GM21360 (cell line): Measurements from ENCODE around the gene CDC123.
"Not testable (repeated sequence)": the region's sequence is repeated elsewhere in the genome, so short reads cannot be mapped to it uniquely, and the experiment has no call there.

Experiments used
- ATAC-seq: cut with Tn5 transposase; IDR thresholded peaks from one replicate; pipeline ENCODE4 v1.9.1; 2021; ENCODE audit warnings: mild to moderate bottlenecking, moderate library complexity; ENCODE audit not compliant: unreplicated experiment

Gene CDC123

GRCh38 chr10:12189426-12189825 lies 6.6 kb upstream of the CDC123 start:
- ATAC-seq: no peak

DNA sequence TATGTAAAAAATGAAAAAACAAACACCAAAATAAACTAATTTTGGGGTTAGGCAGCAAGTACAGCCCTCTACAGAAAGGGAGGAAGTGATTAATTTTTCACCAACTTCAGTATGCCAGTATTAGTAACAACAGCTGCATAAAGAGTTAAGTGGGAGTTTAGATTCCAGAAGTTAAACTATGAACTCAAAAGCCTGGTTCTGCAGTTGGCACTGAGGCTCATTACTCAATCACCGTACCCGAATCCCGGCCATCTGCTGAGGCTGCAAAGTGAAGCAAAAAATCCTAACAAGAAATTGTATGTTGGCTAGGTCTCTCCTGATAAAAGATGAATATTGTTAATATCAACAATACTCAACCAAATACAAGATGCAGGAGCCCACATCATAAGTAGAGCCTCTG lies 4.3 kb upstream of the CDC123 start:
- no peak for ATAC-seq

- ATAC-seq: no peak
Observed at GRCh38 chr10:12193193-12193592, 2.8 kb upstream of the CDC123 start.

DNA sequence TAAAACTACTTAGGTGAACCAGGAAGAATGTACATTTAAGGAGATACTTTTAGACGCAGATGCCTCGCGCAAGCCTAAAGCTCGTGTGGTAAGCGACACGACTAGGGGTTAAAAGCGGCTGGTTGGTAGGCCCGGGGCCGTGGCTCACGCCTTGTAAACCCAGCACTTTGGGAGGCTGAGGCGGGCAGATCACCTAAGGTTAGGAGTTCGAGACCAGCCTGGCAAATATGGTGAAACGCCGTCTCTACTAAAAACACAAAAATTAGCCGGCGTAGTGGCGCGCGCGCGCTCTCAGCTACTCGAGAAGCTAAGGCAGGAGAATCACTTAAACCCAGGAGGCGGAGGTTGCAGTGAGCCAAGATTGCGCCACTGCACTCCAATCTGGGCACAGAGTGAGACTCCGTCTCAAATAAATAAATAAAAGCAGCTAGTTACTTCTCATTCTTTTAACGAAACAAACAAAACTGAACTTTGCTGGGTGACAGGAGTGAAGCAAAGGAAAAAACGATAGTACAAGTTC lies 1.2 kb upstream of the CDC123 start:
- no peak for ATAC-seq

GRCh38 chr10:12195281-12195602 lies 746 bp upstream of the CDC123 start:
- peak; percentile 8 for ATAC-seq

DNA sequence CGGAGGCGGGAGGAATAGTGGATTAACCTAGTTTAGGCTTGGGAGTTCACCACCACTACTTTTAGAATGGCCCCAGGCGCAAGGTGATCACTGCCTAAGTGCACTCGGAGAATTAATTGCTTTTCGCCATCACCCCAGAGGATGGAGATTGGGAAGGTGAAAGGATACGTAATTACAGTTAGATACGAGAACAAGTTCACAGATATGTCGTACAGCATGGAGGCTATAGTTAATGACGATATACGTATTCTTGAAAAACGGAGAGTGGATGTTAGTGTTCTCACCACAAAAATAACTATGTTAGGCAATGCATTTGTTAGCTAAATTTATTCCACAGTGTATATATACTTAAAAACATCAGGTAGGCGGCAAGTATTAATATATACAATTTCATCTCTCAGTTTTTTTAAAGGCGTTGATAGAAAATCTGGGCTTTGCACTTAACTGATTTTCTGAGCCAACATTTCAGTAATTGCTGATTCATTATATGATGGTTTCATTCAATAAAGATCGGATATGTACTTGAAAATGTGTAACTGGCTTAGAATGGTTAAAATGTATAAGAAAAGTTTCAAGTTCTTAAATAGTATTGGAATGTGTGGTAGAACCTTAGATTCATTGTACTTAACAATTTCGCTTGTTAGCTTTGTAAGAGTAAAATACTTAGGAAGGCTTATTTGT lies 683 bp downstream of the CDC123 start:
- no peak for ATAC-seq

GRCh38 chr10:12198156-12198555 lies 2.2 kb downstream of the CDC123 start:
- no peak for ATAC-seq

DNA sequence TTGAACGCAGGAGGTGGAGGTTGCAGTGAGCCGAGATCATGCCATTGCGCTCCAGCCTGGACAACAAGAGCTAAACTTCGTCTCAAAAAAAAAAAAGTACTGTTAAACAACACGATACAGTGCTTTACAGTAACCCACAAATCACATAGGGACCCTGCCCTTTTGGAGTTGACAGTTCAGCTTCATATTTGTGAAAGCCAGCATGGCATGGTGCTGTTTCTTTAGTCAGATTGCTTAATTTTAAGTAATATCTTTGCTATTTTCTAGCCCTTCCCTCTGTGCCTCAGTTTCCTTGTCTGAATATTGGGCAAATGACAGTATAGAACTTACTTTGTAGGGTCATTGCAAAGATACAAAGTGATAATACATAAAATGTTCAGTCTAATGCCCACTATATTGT lies 4.9 kb downstream of the CDC123 start:
- no peak for ATAC-seq

- no peak for ATAC-seq
Observed at GRCh38 chr10:12201543-12201942, 5.6 kb downstream of the CDC123 start.

DNA sequence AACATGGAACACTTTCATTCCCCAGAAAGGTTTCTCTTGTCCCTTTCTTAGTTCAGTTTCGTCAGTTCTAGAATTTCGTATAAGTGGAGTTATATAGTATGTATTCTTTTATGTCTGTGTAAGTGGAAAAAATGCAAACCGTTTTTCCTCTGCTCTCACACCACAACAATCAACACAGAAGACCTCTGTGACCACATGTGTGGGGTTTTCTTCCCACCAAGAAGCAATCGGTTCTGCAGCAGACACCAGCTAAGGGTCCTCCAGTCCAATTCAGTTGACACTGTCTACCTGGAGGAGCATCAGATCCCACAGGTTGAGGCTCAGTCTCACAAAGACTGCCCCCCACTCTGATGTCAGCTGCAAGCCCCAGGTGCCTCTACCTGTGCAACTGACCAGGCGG lies 6.2 kb downstream of the CDC123 start:
- ATAC-seq: no peak

DNA sequence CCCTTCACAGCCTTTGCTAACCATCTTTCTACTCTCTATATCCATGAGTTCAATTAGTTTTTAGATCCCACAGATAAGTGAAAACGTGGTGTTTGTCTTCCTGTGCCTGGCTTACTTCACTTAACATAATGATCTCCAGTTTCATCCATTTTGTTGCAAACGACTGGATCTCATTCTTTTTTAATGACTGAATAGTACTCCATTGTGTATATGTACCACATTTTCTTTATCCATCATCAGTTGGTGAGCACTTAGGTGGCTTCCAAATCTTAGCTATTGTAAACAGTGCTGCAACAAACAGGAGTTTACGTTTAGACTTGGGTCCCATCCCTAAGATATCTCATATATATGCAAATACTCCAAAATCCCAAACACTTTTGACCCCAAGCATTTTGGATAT lies 9.1 kb downstream of the CDC123 start:
- ATAC-seq: no peak

- ATAC-seq: no peak
Observed at GRCh38 chr10:12207114-12207513, 11.1 kb downstream of the CDC123 start.

DNA sequence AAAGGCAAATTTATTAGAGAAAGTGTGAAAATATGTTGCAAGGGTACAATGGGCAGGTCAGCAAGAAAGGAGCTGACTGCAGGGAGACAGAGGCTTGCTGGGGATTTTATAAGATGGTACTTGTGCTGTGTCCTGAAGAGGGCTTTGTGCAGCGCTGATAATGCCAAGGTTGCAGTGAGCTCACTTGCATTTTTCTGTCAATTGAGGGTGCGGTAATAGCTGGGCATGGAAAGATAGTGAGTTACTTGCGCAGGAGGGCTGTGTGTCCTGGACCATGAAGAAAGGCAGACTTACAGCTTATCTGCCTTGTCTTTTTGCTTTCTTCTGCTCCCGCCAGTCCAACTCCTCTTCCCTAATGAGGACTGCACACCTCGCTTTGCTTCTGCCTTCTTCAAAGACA lies 12.5 kb downstream of the CDC123 start:
- no peak for ATAC-seq

- ATAC-seq: no peak
Observed at GRCh38 chr10:12212454-12212853, 16.5 kb downstream of the CDC123 start.

DNA sequence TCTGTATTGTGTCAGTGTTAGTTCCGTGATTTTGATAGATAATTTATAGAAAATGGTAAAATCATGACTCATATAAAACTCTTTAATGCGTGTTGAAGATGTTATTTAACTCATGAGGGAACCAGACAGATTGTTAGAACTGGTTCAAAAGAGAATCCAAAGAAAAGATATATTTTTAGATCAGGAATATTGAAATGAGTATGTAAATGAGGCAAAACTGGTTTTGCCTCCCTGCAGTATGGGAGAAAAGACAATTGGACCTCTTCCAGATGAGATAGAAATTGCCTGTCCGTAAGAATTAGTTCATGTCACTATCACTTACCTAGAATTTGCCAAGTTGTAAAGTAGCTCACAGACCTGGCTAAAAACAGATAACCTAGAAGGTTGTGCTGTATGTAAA lies 17.6 kb downstream of the CDC123 start:
- ATAC-seq: no peak

- no peak for ATAC-seq
Observed at GRCh38 chr10:12214093-12214492, 18.1 kb downstream of the CDC123 start.

DNA sequence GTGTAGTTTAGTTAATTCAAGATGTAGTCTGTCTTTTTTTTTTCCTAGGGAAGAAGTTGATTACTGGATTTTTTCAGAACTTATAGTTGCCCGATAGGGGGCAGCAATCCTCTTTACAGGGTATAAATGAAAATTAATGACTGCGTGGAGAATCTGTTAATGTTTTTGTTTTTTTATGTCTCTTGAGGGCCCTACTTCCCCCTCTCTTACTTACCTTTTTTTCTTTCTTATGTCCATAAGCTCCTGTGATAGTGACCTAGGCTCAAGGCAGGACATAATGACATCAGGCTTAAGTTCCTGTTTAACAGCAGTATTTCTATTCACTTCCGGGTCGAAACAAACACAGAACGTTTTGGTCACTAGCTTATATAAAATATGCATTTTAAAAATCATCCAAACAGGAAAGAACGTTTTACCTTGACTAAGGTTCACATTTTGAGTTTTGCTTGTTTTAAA lies 18.8 kb downstream of the CDC123 start:
- ATAC-seq: no peak

- no peak for ATAC-seq
Observed at GRCh38 chr10:12218991-12219390, 23.0 kb downstream of the CDC123 start.

DNA sequence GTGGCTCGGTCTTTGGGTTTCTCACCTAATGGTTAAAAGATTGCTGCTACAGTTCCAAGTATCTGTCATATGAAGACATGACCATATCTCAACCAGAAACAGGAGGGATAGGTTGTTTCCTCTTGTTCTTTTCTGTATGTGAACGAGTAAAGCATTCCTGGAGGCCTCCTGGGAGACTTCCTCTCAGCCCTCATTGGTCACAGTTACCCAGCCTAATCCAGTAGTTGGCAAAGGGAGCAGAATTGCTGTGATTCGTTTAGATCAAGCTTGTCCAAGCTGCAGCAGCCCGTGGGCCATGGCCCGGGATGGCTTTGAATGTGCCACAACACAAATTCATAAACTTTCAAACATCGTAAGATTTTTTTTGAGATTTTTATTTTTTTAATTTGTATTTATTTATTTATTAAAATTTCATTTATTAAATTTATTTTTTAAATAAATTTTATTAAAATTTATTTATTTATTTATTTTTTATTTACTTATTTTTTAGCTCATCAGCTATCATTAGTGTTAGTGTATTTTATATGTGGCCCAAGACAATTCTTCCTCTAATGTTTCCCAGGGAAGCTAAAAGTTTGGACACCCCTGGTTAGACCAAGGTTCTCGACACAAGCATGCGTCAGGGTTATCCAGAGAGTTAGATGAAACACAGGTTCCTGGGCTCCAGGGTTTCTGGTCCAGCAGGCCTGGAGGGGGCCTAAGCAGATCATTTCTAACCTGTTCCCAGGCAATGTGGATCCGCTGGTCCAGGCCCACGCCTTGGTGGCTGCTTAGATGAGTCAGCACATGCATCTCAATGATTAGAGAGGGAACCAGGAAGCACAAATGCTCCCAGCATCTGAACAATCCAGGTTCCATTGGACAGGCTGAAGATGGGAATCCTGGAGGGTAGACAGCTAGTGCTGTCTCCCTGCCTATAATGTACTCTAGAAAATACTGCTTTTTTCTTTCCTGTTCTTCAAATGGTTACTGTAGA lies 25.6 kb downstream of the CDC123 start:
- ATAC-seq: no peak

- ATAC-seq: no peak
Observed at GRCh38 chr10:12225444-12225843, 29.5 kb downstream of the CDC123 start.

- ATAC-seq: not testable (repeated sequence)
Observed at GRCh38 chr10:12226438-12226837, 30.4 kb downstream of the CDC123 start.

DNA sequence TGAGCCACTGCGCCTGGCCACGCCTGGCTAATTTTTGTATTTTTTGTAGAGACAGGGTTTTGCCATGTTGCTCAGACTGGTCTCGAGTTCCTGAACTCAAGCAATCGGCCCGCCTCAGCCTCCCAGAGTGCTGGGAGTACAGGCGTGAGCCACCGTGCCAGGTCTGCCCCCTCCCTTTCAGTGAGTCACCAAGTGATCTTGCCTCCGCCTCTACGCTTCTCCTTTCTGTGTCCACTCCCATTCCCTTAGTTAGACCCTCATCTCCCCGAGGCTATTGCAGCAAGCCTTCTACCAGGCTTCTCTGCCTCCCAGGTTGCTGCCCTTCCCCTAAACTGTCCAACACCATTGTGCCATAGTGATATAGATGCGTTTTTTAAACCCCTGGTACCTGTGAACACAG lies 32.9 kb downstream of the CDC123 start:
- no peak for ATAC-seq
